Immature natural killer cell (primary cell): ENCODE results near the gene KLHL33. TPM values are rescaled to one million over a fixed set of nuclear protein-coding genes. Genes with fewer than 3 reads are reported as not detected.
"Not testable (repeated sequence)": the region's sequence is repeated elsewhere in the genome, so short reads cannot be mapped to it uniquely, and the experiment has no call there.

Experiments
- DNase-seq, 3 donors: peaks; one replicate each; pipeline ENCODE4 v3.0.0; 2022; ENCODE audit warnings: mixed read lengths in 1 of 3
- H3K27ac Mint-ChIP-seq, 6 donors: one replicate each; pipeline ENCODE4 v1.8.0; 2020; ENCODE audit warnings: mixed read lengths in 6 of 6, mild to moderate bottlenecking in 5 of 6, inconsistent platforms in 4 of 6, moderate library complexity in 3 of 6
- H3K27me3 Mint-ChIP-seq, 3 donors: one replicate each; pipeline ENCODE4 v1.8.0; 2020 to 2021; ENCODE audit warnings: low read depth in 3 of 3, mild to moderate bottlenecking in 3 of 3, mixed read lengths in 3 of 3, moderate library complexity in 3 of 3, inconsistent platforms in 1 of 3
- H3K36me3 Mint-ChIP-seq, 3 donors: one replicate each; pipeline ENCODE4 v1.8.0; 2020; ENCODE audit warnings: mixed read lengths in 3 of 3, inconsistent platforms in 2 of 3, mild to moderate bottlenecking in 2 of 3
- H3K4me1 Mint-ChIP-seq, 2 donors: one replicate each; pipeline ENCODE4 v1.8.0; 2020; ENCODE audit warnings: inconsistent platforms in 2 of 2, mild to moderate bottlenecking in 2 of 2, mixed read lengths in 2 of 2, moderate library complexity in 1 of 2
- H3K4me3 Mint-ChIP-seq, 5 donors: one replicate each; pipeline ENCODE4 v1.8.0; 2020; ENCODE audit warnings: mild to moderate bottlenecking in 5 of 5, mixed read lengths in 5 of 5, inconsistent platforms in 3 of 5, moderate library complexity in 3 of 5
- H3K9me3 Mint-ChIP-seq, 6 donors: one replicate each; pipeline ENCODE4 v1.8.0; 2020; ENCODE audit warnings: mild to moderate bottlenecking in 6 of 6, mixed read lengths in 6 of 6, inconsistent platforms in 4 of 6, moderate library complexity in 3 of 6
- polyA plus RNA-seq, 3 donors: library from polyadenylated mRNA; unstranded; fragments of 300-500 nt; fragmentation: Illumina TruSeq; gene quantifications; one replicate each; pipeline ENCODE4 v1.2.3, GENCODE V29; 2021

The KLHL33 gene
- polyA plus RNA-seq, 3 donors from 2014 or later: 0.21 TPM; not detected in 2

DNA sequence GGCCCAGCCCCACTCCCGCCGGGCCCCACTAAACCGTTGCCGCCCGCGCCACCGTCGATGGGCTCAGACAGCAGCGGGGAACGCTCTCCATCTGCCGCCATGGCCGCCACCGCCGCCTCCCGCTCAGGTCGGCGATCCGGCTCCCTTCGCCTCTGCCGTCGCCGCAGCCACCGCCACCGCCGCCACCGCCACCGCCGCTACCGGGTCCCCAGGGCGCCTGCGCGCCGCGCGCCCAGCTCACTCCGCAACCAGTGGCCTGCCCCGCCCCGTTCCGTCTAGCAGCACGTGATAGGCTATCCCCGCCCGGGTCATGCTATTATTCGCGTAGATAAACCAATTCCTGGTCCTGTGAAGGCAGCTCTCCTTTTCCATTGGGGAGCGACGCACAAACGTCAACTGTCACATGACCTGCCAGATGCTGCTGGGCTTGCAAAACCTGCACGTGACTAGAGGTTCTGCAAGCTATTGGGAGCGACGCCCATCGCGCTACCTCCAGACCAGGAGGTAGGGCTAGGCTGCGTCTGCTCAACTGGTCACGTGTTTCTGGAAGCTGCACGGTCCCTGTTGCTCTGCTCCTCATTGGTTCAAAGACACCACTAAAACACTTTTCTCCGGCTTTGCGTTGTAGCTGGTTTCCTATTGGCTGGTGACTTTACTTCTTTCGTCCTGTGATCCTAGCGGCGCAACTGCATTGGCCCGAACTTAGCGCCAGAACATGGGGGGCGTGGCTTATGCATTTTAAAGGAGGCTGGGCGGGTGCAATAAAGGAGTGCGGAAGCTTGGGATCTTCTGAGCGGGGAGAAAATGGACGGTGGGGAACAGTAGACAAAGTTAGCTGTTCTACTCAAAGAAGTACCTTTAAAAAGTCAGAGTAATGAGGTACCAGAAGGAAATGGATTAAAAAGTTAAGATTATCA, 25.5 kb upstream of the KLHL33 start, which contains the start of gene PIP4P1:
PIP4P1 (minus strand) TSS at position 210 of the 917 bp plus-strand sequence; CDS start at position 101, 109 bp downstream.
- H3K9me3 Mint-ChIP-seq: no peaks in the 10 kb centered on the region
- peaks cover 13 to 18% (median 18%) of the 10 kb centered on the region in 3 donors for H3K27me3 Mint-ChIP-seq
- peak within 1 kb of the TSS; percentile 83 to 95 (median 94) for H3K27ac Mint-ChIP-seq
- peaks cover 26 to 37% of the 10 kb centered on the region in 2 donors for H3K4me1 Mint-ChIP-seq
- H3K36me3 Mint-ChIP-seq: peaks cover 0 to 14% (median 11%) of the 10 kb centered on the region in 3 donors
- H3K4me3 Mint-ChIP-seq: peak within 1 kb of the TSS; percentile 84 to 91 (median 88)
- peak; percentile 98 to 99 (median 99) for DNase-seq

DNA sequence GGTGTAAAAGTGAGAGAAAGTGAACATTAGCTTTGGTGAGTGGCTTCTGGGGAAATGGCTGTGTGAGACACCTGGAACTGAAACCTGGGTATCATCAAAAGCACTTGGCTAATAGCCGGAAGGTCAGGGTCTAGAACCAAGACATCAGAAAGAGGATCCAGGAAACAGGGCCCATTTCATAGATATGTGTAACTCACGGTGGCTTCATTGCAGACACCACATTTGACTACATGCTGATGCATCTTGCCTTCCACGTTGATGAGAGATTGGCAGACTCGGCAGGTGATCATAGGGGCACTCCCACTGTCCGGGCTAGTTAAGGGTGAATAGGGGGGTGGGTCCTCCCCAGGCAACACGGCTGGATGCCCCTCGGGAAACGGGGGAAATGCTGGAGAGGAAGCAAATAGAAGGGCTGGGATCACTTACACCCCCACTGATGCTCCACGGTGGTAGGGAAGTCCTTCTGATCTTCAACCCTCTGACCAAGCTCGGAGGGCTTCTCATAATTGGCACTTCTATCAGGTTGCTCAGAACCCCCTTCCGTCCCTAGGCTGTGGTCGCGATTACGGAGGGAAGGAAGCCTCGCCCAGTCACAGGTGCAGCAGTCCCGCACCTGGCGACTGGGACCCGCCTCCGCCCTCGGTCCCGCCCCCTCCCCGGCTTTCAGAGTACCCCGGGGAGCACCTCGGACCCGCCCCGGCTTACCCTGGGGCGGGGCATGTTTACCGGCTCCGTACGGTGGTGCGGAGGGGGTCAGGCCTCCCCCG, 24.7 kb upstream of the KLHL33 start:
- Mint-ChIP-seq H3K27ac (peak overlapping the region; percentile 83 to 94 (median 93)), H3K4me3 (peak overlapping the region; percentile 84 to 91 (median 88)), H3K27me3 (peaks cover 13 to 18% (median 18%) of the 10 kb centered on the region in 3 donors), H3K9me3 (no peaks in the 10 kb centered on the region), H3K36me3 (peaks cover 0 to 14% (median 11%) of the 10 kb centered on the region in 3 donors), H3K4me1 (peaks cover 26 to 37% of the 10 kb centered on the region in 2 donors)
- DNase-seq: peak in 1 of 3 donors; percentile 5

DNA sequence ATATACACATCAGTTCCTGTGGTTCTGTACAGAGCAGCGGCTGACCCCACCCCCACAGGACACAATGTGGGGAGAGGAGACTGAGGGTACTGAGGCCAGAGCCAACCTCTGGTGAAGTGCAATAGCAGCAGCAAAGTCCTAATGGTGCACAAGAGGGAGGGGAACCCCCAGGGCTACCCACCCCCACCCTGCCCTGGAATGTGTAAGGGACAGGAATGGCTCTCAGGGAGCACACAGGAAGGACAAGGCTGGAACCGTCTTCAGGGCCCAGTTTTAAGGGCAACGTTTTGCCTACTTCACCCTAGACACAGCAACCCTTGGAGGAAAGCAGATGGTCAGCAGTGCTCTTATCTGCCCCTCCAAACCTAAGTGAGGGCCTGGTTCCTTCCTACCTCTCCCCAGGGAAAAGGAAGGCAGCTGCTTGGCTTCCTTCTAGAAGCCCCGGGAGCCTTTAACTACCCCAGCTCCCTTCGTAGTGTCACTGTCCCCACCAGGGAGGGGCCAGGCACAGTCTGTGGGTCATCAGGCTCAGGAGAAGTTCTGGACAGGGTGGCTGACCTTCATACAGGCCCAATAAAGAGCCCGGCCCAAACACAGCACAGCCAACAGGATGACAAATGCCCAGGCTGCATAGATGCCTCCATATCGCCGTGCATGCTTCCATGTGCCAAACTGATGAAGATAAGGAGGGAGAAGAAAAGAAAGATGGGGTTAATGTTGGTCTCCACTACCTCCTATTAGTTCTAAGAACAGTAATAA, 22.2 kb upstream of the KLHL33 start:
- Mint-ChIP-seq H3K9me3 (no peaks in the 10 kb centered on the region), H3K4me1 (peaks cover 30 to 41% of the 10 kb centered on the region in 2 donors), H3K27me3 (peaks cover 13 to 18% (median 18%) of the 10 kb centered on the region in 3 donors), H3K4me3 (no peak overlapping the region), H3K27ac (peak overlapping the region in 4 of 6 donors; percentile 25 to 94 (median 62)), H3K36me3 (peaks cover 0 to 14% (median 11%) of the 10 kb centered on the region in 3 donors)
- DNase-seq: no peak

DNA sequence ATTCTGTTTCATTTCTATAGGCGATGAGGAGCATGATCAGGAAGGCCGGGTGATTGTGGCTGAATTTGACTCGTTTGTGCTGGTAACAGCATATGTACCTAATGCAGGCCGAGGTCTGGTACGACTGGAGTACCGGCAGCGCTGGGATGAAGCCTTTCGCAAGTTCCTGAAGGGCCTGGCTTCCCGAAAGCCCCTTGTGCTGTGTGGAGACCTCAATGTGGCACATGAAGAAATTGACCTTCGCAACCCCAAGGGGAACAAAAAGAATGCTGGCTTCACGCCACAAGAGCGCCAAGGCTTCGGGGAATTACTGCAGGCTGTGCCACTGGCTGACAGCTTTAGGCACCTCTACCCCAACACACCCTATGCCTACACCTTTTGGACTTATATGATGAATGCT, 21.0 kb upstream of the KLHL33 start:
- no peaks in the 10 kb centered on the region for H3K9me3 Mint-ChIP-seq
- DNase-seq: no peak
- peak overlapping the region in 3 of 6 donors; percentile 12 to 69 (median 35) for H3K27ac Mint-ChIP-seq
- peaks cover 28 to 42% of the 10 kb centered on the region in 2 donors for H3K4me1 Mint-ChIP-seq
- no peak overlapping the region for H3K4me3 Mint-ChIP-seq
- peaks cover 3 to 14% (median 14%) of the 10 kb centered on the region in 3 donors for H3K36me3 Mint-ChIP-seq
- H3K27me3 Mint-ChIP-seq: peaks cover 13 to 18% (median 18%) of the 10 kb centered on the region in 3 donors

DNA sequence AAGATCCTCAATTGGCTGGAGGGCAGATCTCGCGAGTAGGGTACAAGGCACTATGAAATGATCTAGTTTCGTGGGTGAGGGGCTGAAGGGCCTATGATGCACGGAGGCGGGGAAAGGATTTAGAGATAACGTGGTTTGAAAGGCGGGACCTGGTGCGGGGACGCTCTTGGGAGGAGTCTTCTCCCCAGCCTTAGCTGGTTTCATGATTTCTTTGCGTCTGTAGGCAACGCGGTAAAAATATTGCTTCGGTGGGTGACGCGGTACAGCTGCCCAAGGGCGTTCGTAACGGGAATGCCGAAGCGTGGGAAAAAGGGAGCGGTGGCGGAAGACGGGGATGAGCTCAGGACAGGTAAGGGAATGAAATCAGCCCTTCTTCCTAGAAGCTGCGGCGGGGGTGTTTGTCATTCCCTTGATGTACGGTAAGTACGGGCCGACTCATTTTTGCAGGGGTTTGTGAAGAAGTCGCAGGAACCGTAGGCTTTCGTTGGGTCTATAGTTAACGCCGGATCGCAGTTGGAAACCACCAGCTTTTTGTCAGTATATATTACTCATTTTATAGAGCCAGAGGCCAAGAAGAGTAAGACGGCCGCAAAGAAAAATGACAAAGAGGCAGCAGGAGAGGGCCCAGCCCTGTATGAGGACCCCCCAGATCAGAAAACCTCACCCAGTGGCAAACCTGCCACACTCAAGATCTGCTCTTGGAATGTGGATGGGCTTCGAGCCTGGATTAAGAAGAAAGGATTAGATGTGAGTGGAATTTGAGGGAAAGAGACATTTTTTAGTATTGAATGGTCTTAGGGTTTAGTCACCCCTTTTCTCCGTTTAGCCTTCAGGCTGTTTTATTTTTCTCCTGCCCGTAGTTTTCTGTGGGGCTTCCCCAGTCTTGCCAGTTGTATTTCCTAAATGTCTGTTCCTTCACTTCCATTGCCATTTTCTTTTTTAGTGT, 19.7 kb upstream of the KLHL33 start:
- no peaks in the 10 kb centered on the region for H3K9me3 Mint-ChIP-seq
- H3K4me1 Mint-ChIP-seq: peaks cover 20 to 30% of the 10 kb centered on the region in 2 donors
- H3K27me3 Mint-ChIP-seq: peaks cover 5 to 7% (median 6%) of the 10 kb centered on the region in 3 donors

DNA sequence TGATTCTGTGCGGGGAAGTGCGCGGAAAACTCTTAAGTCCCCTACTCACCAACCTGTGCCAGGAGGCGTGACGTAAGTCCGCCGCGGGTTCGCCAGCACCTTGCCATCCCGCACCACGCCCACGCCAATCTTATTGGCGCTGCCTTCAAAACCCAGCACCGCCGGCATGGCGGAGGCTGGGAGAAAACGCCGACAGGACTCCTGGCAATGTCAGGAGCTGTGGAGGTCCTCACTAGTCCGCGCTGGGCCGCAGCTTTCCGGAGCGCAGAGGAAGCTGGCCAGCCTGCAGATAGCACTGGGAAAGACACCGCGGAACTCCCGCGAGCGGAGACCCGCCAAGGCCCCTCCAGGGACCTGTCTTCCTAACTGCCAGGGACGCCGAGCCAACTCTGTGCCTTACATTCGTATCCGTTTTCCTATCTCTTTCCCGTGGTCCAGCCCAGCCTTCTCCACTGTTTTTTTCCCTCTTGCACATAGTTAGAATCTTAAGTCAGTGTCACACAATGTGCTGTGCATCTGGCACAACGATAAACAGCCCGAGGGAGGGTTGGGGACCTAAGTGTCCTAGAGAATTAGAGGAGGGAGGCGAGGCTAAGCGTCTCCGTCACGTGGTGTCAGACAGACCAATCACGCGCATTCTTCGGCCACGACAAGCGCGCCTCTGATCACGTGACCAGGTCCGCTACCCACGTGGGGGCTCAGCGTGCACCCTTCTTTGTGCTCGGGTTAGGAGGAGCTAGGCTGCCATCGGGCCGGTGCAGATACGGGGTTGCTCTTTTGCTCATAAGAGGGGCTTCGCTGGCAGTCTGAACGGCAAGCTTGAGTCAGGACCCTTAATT, 18.8 kb upstream of the KLHL33 start, which contains the start of the genes APEX1 and OSGEP:
APEX1 (plus strand) TSS at position 711 of the 839 bp plus-strand sequence. CDS start 420 bp downstream, outside the sequence.
OSGEP (minus strand) TSS at position 297 of the 839 bp plus-strand sequence; CDS start at position 168, 129 bp downstream.
- Mint-ChIP-seq H3K4me1 (peaks cover 12 to 21% of the 10 kb centered on the region in 2 donors), H3K27ac (peak within 1 kb of the TSS in 1 of 6 donors; percentile 11), H3K9me3 (no peaks in the 10 kb centered on the region), H3K27me3 (peaks cover 0 to 1% (median 0%) of the 10 kb centered on the region in 3 donors), H3K36me3 (peaks cover 10 to 19% (median 12%) of the 10 kb centered on the region in 3 donors), H3K4me3 (peak within 1 kb of the TSS in 1 of 5 donors; percentile 29)
- DNase-seq: peak; percentile 96 to 97 (median 97)

More for the DNA sequence above, 19.7 kb upstream of the KLHL33 start:
- peaks cover 7 to 18% (median 14%) of the 10 kb centered on the region in 3 donors for H3K36me3 Mint-ChIP-seq
- no peak overlapping the region for H3K27ac Mint-ChIP-seq
- DNase-seq: no peak
- no peak overlapping the region for H3K4me3 Mint-ChIP-seq

DNA sequence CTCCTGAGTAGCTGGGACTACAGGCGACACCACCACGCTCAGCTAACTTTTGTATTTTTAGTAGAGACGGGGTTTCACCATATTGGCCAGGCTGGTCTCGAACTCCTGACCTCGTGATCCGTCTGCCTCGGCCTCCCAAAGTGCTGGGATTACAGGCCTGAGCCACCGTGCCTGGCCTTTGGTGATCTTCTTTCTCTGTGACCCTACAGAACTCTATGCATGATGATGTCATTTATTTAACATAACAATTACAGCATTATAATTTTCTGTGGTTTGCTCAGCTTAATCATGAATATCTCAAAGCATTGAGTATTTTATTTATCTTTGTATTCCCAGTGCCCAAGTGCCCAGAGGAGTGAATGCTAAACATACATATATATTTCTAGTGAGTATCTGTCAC, 16.9 kb upstream of the KLHL33 start:
- Mint-ChIP-seq H3K4me3 (peak overlapping the region in 4 of 5 donors; percentile 8 to 53 (median 36)), H3K27ac (peak overlapping the region in 2 of 6 donors; percentile 36 to 71), H3K4me1 (peaks cover 9 to 10% of the 10 kb centered on the region in 2 donors), H3K36me3 (peaks cover 24 to 30% (median 25%) of the 10 kb centered on the region in 3 donors)
- not testable (repeated sequence) for H3K27me3 Mint-ChIP-seq, H3K9me3 Mint-ChIP-seq, DNase-seq

DNA sequence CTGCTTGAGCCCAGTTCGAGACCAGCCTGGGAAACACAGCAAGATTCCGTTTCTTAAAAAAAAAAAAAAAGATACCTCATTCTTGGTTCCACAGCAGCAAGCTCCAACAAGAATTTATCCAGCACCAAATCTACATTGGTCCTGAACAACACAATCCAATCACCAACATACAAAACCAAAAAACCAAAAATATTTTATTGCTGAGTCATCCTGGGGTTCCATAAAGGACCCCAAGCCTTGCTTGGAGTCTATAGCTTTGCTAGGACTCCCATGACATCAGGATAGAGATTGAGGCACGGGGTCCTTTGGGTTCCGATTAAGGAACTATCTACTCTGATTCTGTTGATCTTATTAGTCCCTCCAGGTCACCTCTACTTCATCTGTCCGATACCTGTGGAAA, 10.9 kb upstream of the KLHL33 start:
- Mint-ChIP-seq H3K27me3 (no peaks in the 10 kb centered on the region), H3K4me3 (no peak overlapping the region), H3K9me3 (no peaks in the 10 kb centered on the region), H3K36me3 (peaks cover 26 to 38% (median 31%) of the 10 kb centered on the region in 3 donors), H3K27ac (no peak overlapping the region), H3K4me1 (no peaks in the 10 kb centered on the region)
- DNase-seq: no peak

DNA sequence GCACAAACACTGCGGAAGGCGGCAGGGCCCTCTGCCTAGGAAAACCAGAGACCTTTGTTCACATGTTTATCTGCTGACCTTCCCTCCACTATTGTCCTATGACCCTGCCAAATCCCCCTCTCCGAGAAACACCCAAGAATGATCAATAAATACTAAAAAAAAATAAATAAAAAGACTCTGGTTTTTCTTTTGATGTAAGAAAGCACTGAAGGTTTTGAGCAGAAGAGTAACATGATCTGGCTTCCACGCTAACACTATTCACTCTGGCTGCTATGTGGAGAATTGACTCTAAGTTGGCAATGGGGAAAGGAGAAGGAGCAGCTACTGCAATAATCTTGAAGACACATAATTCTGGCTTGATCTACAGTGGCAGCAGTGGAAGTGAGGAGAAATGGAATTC, 7.7 kb upstream of the KLHL33 start:
- Mint-ChIP-seq H3K4me1 (peaks cover 13 to 14% of the 10 kb centered on the region in 2 donors), H3K36me3 (peaks cover 16 to 24% (median 19%) of the 10 kb centered on the region in 3 donors)
- not testable (repeated sequence) for H3K4me3 Mint-ChIP-seq, H3K9me3 Mint-ChIP-seq, H3K27ac Mint-ChIP-seq, H3K27me3 Mint-ChIP-seq, DNase-seq

DNA sequence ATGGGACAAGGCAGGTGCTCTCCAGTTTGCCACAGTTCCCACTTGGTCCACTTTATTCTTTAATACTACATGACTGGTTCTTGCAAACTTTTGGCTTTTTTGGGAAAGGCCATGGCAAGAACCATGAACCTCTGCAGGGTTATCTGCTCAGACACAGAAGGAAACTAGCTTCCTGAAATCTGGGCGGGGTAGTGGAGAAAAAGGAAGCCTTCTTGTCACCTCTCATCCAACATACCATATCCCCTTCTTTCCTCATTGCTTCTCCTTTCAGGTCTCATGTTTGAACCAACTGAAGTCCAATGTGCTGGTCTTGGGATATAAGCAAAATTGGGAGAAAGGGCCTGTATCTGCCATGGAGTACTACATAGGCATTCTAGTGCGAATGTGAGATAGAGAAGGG, 5.5 kb upstream of the KLHL33 start:
- peaks cover 13 to 14% of the 10 kb centered on the region in 2 donors for H3K4me1 Mint-ChIP-seq

DNA sequence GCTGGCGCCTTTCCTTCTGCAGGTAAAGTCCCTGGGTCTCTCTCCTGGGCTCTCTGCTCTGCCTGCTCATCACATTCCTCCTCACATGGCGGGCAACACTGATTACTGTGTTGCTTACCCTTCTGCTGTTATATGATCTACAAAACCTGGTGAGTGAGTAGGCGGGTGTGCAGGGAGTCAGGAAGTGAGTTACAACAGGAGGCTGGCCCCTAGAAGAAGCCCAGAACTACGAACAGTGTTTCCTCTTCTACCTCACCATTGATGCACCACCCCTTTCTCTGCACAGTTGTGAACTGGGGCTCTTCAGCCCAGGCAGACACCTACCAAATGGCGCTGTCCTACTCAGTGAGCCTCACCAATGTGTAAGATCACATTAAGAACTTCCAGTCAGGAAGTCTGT, 4.9 kb upstream of the KLHL33 start:
- Mint-ChIP-seq H3K27ac (peak overlapping the region in 1 of 6 donors; percentile 64), H3K9me3 (no peaks in the 10 kb centered on the region), H3K4me3 (no peak overlapping the region), H3K27me3 (peaks cover 1 to 2% (median 2%) of the 10 kb centered on the region in 3 donors), H3K4me1 (peaks cover 13 to 14% of the 10 kb centered on the region in 2 donors), H3K36me3 (peaks cover 0 to 10% (median 0%) of the 10 kb centered on the region in 3 donors)
- DNase-seq: no peak

More for the DNA sequence above, 5.5 kb upstream of the KLHL33 start:
- H3K27me3 Mint-ChIP-seq: peaks cover 1 to 2% (median 2%) of the 10 kb centered on the region in 3 donors
- no peak for DNase-seq
- H3K36me3 Mint-ChIP-seq: peaks cover 0 to 10% (median under 1%) of the 10 kb centered on the region in 3 donors
- H3K4me3 Mint-ChIP-seq: no peak overlapping the region
- H3K27ac Mint-ChIP-seq: no peak overlapping the region
- no peaks in the 10 kb centered on the region for H3K9me3 Mint-ChIP-seq
